Measurements from ENCODE around the gene RNF212.

RNF212 gene

DNA sequence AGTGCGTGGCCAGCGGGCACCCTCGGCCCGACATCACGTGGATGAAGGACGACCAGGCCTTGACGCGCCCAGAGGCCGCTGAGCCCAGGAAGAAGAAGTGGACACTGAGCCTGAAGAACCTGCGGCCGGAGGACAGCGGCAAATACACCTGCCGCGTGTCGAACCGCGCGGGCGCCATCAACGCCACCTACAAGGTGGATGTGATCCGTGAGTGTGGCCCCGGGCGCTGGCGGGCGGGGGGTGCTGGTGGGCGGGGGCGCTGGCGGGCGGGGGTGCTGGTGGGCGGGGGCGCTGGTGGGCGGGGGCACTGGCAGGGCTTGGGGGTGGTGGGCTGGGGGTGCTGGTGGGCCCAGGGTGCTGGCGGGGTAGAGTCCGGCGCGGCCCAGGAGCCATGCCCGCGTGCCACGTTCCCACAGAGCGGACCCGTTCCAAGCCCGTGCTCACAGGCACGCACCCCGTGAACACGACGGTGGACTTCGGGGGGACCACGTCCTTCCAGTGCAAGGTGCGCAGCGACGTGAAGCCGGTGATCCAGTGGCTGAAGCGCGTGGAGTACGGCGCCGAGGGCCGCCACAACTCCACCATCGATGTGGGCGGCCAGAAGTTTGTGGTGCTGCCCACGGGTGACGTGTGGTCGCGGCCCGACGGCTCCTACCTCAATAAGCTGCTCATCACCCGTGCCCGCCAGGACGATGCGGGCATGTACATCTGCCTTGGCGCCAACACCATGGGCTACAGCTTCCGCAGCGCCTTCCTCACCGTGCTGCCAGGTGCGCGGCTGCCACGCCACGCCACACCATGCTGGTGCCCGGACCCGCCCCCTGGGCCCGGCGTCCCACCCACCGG, 89.2 kb downstream of the RNF212 start:
- TF ChIP-seq ZFX (IDR thresholded peaks at IDR 0.05), result no peak
- TF ChIP-seq, protein P1, sequence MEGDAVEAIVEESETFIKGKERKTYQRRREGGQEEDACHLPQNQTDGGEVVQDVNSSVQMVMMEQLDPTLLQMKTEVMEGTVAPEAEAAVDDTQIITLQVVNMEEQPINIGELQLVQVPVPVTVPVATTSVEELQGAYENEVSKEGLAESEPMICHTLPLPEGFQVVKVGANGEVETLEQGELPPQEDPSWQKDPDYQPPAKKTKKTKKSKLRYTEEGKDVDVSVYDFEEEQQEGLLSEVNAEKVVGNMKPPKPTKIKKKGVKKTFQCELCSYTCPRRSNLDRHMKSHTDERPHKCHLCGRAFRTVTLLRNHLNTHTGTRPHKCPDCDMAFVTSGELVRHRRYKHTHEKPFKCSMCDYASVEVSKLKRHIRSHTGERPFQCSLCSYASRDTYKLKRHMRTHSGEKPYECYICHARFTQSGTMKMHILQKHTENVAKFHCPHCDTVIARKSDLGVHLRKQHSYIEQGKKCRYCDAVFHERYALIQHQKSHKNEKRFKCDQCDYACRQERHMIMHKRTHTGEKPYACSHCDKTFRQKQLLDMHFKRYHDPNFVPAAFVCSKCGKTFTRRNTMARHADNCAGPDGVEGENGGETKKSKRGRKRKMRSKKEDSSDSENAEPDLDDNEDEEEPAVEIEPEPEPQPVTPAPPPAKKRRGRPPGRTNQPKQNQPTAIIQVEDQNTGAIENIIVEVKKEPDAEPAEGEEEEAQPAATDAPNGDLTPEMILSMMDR (conservative IDR thresholded peaks at IDR 0.05), result no peak
- no peak overlapping the region for H3K27ac ChIP-seq

DNA sequence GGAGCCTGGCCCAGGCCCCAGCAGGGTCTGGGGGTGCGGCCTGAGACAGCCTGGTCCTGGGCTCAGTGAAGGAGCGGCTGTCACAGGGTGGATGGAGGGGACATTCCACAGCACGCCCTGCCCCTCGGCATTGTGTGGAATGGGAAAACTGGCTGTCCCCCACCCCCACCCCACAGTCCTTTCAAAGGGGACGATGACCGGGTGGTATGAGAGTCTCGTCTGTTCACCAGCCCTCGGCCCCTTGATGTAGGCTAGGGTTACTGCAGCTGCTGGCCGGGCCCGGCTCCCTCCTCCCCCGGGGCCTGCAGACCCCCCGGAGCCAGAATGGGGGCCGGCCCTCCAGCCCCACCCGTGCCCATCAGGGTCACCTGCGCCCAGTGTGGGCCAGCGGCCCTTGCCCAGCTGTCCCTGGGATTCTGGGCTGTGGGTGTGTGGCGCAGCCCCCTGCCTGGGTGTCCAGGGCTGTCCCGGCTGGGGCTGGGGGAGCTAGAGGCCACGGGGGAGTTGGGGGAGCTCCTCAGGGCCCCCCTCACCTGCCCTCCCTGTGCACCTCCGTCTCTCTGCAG, 90.2 kb downstream of the RNF212 start:
- TF ChIP-seq ZFX (IDR thresholded peaks at IDR 0.05), result no peak
- TF ChIP-seq, protein P1 (conservative IDR thresholded peaks at IDR 0.05), result no peak
- no peak overlapping the region for H3K27ac ChIP-seq

DNA sequence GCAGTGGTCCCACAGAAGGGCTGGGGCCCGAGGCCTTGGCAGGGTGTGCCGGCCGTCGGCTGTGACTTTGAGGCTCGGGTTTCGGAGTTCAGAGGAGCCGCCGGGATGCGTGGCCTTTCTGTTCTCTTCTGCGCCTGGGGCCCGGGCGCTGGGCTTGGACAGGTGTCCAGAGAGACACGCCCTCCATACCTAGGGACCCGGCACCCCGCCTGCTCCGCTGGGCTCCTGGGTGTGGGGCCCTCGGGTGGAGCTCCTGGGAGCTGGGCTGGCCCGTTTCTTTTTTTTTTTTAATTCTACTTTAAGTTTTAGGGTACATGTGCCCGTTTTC, 90.7 kb downstream of the RNF212 start:
- TF ChIP-seq ZFX (IDR thresholded peaks at IDR 0.05), result no peak
- TF ChIP-seq, protein P1 (conservative IDR thresholded peaks at IDR 0.05), result no peak
- no peak overlapping the region for H3K27ac ChIP-seq

DNA sequence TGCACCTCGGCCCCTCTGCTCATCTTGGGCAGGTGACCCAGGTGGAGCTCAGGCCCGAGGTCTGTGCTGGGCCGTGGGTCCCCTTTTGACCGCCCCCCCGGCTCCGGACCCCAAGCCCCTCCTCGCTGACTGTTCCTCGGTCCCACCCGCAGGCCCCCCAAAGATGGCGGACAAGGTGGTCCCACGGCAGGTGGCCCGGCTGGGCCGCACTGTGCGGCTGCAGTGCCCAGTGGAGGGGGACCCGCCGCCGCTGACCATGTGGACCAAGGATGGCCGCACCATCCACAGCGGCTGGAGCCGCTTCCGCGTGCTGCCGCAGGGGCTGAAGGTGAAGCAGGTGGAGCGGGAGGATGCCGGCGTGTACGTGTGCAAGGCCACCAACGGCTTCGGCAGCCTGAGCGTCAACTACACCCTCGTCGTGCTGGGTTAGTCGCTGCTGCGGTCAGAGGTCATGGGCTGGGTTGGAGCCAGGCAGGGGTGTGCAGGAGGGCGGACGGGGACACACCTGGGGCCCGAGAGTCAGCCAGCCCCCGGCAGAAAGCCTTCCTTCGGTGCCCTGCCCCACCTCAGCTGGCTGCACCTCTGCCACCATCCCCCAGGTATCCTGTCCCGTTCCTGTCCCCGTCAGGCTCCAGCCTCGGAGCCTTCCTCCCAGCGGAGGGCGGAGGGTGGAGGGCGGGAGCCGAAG, 91.2 kb downstream of the RNF212 start:
- TF ChIP-seq ZFX (IDR thresholded peaks at IDR 0.05), result no peak
- TF ChIP-seq, protein P1 (conservative IDR thresholded peaks at IDR 0.05), result no peak
- H3K27ac ChIP-seq, result no peak overlapping the region
